ENCODE results near the gene NUDT17.

Gene NUDT17

DNA sequence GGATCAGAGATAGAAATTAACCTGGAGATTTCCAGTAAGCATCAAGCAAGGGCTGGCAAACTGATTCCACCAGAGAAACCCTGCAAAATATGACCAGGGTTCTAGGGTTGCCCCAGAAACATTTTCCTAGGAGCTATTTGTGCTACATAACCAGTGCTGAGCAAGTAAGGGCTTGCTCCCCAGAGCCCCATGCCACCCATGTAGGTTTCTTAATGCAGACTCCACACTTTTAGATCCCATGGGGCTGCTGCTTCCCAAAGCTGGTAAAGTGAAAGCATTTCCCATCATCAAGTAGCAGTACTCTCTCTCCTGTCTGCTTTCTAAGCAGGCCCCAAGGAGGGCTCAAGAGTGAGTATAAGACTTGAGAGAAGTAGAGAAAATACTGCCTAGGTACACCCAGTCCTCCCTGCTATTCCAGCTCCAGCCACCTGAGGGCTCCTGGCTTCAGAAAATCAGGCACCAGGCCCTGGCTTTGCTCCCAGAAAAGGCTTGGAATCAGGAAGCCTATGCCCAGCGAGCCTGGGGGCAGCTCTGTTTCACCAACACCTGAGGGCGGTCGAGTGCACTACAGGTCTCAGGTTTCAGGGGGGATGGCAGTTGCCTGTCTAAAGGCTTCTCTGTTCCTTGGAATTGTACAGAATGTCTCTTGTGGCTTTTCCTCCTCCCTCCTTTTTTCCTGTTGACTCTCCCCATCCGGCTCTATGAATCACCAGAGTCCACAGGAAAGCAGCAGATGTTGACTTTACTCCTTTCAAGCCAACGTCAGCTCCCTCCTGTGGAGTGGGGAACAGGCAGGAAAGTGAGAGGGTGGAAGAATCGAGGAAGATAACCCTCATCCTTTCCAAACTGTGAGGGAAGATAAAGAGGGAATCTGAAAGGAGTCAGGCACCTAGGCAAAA lies 46.4 kb downstream of the NUDT17 start:
- peak; percentile 65 for DNase-seq

DNA sequence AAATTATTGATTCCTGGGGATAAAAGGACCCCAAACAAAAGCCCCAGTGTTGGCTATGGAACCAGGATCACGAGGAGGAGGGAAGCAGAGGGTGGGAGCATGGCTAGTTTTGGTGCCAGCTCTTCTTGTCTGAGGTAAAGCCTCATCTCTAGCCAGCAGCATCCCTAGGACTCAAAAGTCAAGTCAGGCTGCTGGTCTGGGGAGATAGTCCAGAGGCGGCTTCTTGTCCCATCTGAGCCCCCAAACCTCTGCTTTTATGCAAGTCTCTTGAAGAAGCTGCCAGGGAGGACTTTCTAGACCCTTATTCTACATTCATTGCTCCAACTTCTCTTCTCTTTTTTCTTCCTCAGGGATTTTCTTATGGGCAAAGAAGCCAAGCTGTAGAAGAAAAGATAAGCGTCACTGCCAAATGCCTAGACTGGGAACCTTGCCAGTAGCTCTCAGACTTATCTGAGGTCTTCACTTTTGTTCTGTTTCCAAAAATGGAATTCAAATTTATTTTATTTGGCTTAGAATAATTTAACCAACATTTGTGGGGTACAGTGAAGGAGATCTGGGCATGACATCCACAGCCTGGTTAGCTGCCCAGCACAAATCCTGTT lies 47.2 kb downstream of the NUDT17 start:
- DNase-seq, result no peak

DNA sequence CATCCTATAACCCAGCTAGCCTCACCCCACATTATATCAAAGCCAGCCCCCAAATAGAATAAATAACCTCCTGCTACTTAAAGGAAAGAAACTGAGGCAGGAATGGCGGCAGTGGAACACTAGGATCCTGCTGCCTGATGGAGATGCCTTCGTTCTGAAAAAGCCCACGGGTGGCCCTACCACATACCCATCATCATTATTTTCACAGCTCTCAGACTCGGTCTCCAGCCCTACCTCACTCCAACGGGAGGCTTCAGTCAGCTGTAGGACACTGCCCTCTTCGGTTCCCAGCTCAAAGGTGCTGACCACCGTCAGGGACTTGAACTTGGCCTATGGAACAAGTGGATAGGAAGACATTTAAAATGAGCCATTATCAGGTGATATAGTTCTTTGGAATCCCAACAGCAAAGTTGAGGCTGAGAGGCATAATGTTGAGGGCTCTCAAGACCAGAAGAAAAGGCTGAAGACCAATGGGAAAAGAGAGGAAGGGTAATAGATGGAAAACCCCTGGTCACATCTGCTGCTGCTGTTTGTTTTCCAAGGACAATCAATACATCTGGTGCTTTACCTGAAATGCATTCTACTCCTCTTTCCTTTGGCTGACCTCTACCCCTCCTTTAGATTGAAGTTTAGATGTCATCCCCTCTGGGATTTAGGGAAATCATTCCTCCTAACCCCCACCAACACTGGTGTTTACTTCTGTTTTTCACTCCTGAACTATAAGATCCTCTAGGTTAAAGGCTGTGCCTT lies 48.1 kb downstream of the NUDT17 start:
- no peak for DNase-seq

DNA sequence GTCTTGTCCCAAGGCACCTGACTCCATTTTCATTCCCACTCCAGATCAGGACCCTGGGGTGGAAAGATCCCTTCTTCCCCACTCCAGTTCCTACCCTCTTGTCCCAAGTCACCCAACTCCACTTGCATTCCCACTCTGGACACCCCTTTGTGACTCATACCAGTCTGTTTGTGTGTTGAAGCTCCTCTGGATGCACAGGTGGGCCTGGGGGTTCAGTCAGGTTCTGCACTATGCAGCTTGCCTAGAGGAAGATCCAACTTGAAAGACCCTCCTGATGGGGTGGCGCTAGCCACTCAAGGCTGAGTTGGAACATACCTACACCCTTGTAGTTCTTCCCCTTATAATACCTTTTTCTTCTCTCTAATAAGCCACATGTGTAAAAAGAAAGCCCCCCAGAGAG lies 50.0 kb downstream of the NUDT17 start:
- DNase-seq, result no peak

DNA sequence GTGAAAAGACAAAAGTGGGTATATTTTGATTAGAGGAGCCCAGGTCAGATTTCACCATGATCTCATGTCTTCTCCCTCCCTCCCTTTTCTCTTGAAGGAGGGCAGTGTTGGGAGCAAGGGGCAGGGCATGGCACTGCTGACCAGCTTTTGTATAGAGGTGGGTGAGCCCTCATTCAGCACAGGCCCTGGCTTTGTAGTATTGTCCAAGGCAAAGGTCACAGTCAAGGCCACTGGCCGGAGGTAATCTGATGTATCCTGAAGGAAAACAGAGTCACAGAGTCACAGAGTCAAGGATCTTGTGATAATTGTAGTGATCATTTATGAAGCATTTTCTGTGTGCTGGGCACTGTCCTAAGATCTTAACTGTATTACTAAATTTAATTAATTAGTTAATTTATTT lies 52.5 kb downstream of the NUDT17 start:
- DNase-seq, result no peak

Data from inflammatory macrophage treated with lipopolysaccharide for 4 hours (primary cell).